ENCODE results near the gene DDX41.

GRCh38 chr5:177547736-177548135, 31.0 kb upstream of the DDX41 start:
- TF ChIP-seq EZH2 (IDR thresholded peaks at IDR 0.05; ENCODE audit: borderline replicate concordance, low read depth, low read length, severe bottlenecking): no peak
- no peak for TF ChIP-seq CTCF (IDR thresholded peaks at IDR 0.05; ENCODE audit: borderline replicate concordance, extremely low read depth, low read length, poor library complexity, severe bottlenecking)

All from DND-41 (cell line).